Mesodermal cell (in vitro differentiated cells): ENCODE measurements around the gene PHKG1. TPM values are rescaled to one million over a fixed set of nuclear protein-coding genes. Genes with fewer than 3 reads are reported as not detected.
"Not testable (repeated sequence)": the region's sequence is repeated elsewhere in the genome, so short reads cannot be mapped to it uniquely, and the experiment has no call there.

Experiments used
- H3K27ac ChIP-seq: 2 replicates; pipeline ENCODE4 v1.7.0; 2013; ENCODE audit warnings: mild to moderate bottlenecking, low read depth, low read length, moderate library complexity; ENCODE audit not compliant: severe bottlenecking
- H3K36me3 ChIP-seq: 2 replicates; pipeline ENCODE4 v1.7.1; 2013; ENCODE audit warnings: mild to moderate bottlenecking, low read length, moderate library complexity; ENCODE audit not compliant: control insufficient read depth, insufficient read depth
- H3K4me1 ChIP-seq: one replicate; pipeline ENCODE4 v1.7.1; 2013; ENCODE audit warnings: mild to moderate bottlenecking, low read length; ENCODE audit not compliant: insufficient read depth, control insufficient read depth, poor library complexity, severe bottlenecking
- H3K4me3 ChIP-seq: 2 replicates; pipeline ENCODE4 v1.7.0; 2013; ENCODE audit warnings: low read length, control low read depth, mild to moderate bottlenecking; ENCODE audit not compliant: insufficient read depth, poor library complexity, severe bottlenecking; ENCODE audit errors: extremely low read depth
- H3K9me3 ChIP-seq: 2 replicates; pipeline ENCODE4 v1.7.1; 2013; ENCODE audit warnings: mild to moderate bottlenecking, low read length, moderate library complexity; ENCODE audit not compliant: control insufficient read depth
- WGBS, 2 experiments: methylation state at CpG; one replicate each; pipeline ENCODE4 v1.1.5; 2013; ENCODE audit warnings: missing lambda C conversion rate in 2 of 2; ENCODE audit not compliant: insufficient coverage in 2 of 2; 5-methylcytosine and 5-hydroxymethylcytosine counted together
- polyA plus RNA-seq, 2 experiments: library from polyadenylated mRNA; stranded (reverse); fragments of 50-300 nt; gene quantifications; one replicate each; pipeline ENCODE4 v1.2.3, GENCODE V29; 2013

The PHKG1 gene
- 0.66 TPM for polyA plus RNA-seq (2013, experiment 1 of 2)
- polyA plus RNA-seq (2013, experiment 2 of 2): not detected

DNA sequence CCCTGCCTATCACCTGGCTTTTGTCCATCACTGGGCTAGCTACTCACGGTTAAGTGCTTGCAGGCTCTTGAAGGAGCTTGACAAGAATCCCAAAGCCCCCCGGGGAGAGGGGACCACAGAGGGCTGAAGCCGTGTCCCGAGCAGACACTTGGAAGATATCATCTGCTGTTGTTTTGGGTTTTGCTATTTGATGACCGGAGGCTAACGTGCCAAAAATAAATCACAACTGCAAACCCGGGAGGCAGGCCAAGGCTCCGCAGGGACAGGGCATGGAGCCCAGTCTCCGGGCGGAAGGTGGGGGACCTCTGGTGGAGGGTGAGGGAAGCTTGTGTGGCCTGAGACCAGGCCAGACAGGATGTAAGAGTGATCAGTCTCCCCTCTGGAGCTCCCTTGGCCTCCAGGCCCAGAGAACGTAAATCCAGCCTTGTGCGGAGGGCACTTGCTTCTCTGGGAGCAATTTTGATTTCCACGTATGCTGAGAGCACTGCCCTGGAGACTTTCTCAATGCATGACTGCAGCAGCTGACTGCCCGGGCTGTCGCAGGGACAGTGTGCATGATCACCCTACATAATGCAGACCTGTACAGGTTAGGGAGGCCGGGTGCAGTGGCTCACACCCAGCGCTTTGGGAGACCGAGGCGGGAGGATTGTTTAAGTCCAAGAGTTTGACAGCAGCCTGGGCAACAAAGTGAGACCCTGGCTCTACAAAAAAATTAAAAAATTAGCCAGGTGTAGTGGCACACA, at the start of gene PHKG1:
PHKG1 (minus strand) TSS at position 164 of the 743 bp plus-strand sequence. CDS start 4,011 bp downstream, outside the sequence.
- H3K36me3 ChIP-seq: peaks cover 3% of the 10 kb centered on the region
- H3K4me3 ChIP-seq: no peak within 1 kb of the TSS
- WGBS, 2 experiments: 81 to 83% methylated on average over 17 of the region's 19 CpGs
- H3K4me1 ChIP-seq: no peaks in the 10 kb centered on the region
- no peak within 1 kb of the TSS for H3K27ac ChIP-seq
- no peaks in the 10 kb centered on the region for H3K9me3 ChIP-seq

DNA sequence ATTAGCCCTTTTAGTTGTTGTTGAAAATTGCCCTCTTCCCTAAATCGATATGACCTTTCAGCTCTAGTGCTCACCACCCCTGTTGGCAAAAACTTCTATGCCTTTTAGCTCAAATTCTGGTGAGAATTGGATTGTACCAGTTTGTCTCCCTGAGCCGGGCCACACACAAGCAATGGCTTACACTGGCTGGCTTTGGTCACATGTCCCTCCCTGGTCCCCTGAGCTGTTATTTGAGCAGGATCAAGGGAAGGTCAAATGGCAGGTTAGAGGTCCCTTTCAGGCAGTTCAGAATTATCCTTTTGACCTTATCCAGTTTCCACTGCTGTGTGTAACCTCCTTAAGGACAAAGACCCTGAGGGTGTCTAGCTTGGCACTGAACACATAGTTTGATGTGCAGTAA, 38.3 kb upstream of the PHKG1 start:
- not testable (repeated sequence) for H3K36me3 ChIP-seq, H3K4me1 ChIP-seq, H3K4me3 ChIP-seq, H3K27ac ChIP-seq
- peaks cover 44% of the 10 kb centered on the region for H3K9me3 ChIP-seq
- 60% methylated on average over 1 of the region's 2 CpGs; no CpG with 5 or more reads in 1 of the 2 experiments for WGBS, 2 experiments

GRCh38 chr7:56127241-56127975, 34.7 kb upstream of the PHKG1 start:
- Histone ChIP-seq H3K4me1 (no peaks in the 10 kb centered on the region), H3K36me3 (no peaks in the 10 kb centered on the region), H3K4me3 (no peak overlapping the region), H3K9me3 (peaks cover 38% of the 10 kb centered on the region), H3K27ac (no peak overlapping the region)
- 61% methylated on average over 2 of the region's 7 CpGs; no CpG with 5 or more reads in 1 of the 2 experiments for WGBS, 2 experiments

- Histone ChIP-seq H3K4me3 (no peak overlapping the region), H3K4me1 (no peaks in the 10 kb centered on the region), H3K27ac (no peak overlapping the region), H3K9me3 (peaks cover 44% of the 10 kb centered on the region), H3K36me3 (no peaks in the 10 kb centered on the region)
- WGBS, 2 experiments: 70 to 74% methylated on average over 5 of the region's 8 CpGs
Measured at GRCh38 chr7:56125831-56126230, 33.1 kb upstream of the PHKG1 start.

DNA sequence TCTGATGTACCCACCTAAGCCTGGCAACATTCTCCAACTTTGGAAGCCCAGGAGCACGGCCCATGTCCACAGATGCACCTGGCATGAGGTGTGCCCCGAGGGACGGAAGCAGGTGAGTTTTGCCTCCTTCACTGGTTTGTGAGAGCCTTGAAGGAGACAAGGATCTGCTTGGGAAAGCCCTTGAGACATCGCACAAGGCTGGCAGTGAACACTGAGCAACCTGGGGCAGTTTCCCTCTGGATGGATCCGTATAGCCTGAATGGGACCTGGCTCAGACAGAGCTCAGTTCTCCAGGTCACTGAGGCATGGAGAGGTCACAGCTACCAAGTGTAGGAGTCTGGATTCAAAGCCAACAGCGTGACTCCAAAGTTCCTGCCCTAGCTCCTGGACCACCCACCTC, 32.2 kb upstream of the PHKG1 start:
- 60 to 64% methylated on average over 4 of the region's 6 CpGs for WGBS, 2 experiments
- Histone ChIP-seq H3K4me1 (no peaks in the 10 kb centered on the region), H3K27ac (no peak overlapping the region), H3K36me3 (no peaks in the 10 kb centered on the region), H3K4me3 (no peak overlapping the region), H3K9me3 (peaks cover 38% of the 10 kb centered on the region)

DNA sequence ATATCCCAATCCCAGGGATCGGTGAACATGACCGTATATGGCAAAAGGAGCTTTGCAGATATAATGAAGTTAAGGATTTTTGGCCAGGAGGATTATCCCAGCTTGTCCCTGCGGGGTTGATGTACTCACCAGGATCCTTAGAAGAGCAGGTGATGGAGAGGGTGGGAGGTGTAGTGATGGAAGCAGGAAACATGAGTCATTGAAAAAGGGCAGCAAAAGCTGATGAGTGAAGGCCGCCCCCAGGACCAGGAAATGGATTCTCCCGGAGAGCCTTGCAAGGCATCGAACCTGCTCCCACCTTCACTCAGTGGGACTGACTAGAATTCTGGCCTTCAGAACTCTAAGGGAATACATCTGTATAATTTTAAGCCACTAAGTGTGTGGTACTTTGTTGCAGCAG, 28.7 kb upstream of the PHKG1 start:
- no peak overlapping the region for H3K27ac ChIP-seq
- no peak overlapping the region for H3K4me3 ChIP-seq
- H3K36me3 ChIP-seq: no peaks in the 10 kb centered on the region
- H3K4me1 ChIP-seq: no peaks in the 10 kb centered on the region
- 72 to 91% methylated on average over 2 to 6 of the region's 6 CpGs for WGBS, 2 experiments
- peaks cover 24% of the 10 kb centered on the region for H3K9me3 ChIP-seq

DNA sequence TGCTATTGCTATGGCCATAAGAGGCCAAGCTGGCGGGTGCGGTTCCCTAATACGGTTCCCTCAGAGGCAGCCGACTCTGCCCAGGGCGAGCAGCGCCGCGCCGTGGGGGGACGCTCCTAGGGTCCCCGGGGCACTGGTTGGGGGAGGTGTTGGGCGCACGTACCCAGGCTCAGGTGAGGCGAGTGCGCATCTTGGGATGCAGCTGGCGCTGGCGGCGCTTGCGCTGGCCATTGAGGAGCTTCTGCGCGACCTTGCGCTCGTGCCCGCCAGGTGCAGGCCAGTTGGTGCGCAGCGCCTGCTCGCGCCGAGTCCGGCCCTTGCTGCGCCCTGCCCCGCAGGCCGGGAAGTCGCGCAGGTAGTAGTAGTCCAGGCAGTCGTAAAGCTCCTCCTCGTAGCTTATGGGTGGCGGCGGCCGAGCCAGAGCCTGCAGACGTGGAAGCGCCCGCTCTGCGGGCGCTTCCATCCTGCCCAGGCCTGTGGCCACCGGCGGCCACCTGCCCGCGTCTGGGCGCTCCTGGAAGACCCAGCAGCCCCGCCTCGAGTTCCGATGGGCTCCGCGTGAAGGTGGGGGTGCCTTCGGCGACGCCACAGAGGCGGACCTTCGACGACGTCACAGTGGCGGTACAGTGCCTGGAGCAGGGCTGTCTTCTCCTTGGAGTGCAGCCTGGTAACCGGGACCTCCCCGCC, 23.2 kb upstream of the PHKG1 start, which contains the start of gene NUPR2:
NUPR2 (minus strand) TSS at position 566 of the 687 bp plus-strand sequence; CDS start at position 463, 103 bp downstream.
- Histone ChIP-seq H3K4me3 (no peak within 1 kb of the TSS), H3K36me3 (no peaks in the 10 kb centered on the region), H3K4me1 (no peaks in the 10 kb centered on the region), H3K9me3 (peaks cover 7% of the 10 kb centered on the region), H3K27ac (no peak within 1 kb of the TSS)
- 92 to 95% methylated on average over 47 to 63 of the region's 65 CpGs for WGBS, 2 experiments

DNA sequence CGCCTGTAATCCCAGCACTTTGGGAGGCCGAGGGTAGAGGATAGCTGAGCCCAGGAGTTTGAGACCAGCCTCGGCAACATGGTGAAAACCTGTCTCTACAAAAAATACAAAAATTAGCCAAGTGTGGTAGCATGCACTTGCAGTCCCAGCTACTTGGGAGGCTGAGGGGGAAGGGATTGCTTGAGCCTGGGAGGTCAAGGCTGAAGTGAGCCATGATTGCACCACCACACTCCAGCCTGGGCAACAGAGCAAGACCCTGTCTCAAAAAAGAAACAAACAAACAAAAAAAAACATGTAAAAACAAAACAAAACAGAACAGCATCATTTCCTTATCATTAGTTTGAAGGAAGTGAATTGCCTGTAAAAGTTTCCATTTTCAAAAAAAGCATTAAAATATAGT, 19.5 kb upstream of the PHKG1 start:
- H3K4me1 ChIP-seq, H3K27ac ChIP-seq, H3K36me3 ChIP-seq, H3K4me3 ChIP-seq: not testable (repeated sequence)
- peaks cover 12% of the 10 kb centered on the region for H3K9me3 ChIP-seq
- WGBS, 2 experiments: 65 to 72% methylated on average over 2 to 3 of the region's 3 CpGs

- Histone ChIP-seq H3K27ac (no peak overlapping the region), H3K4me1 (no peaks in the 10 kb centered on the region), H3K9me3 (peaks cover 17% of the 10 kb centered on the region), H3K4me3 (no peak overlapping the region), H3K36me3 (no peaks in the 10 kb centered on the region)
- WGBS, 2 experiments: 67 to 78% methylated on average over 1 of the region's 1 CpG
Measured at GRCh38 chr7:56110611-56111010, 17.9 kb upstream of the PHKG1 start.

DNA sequence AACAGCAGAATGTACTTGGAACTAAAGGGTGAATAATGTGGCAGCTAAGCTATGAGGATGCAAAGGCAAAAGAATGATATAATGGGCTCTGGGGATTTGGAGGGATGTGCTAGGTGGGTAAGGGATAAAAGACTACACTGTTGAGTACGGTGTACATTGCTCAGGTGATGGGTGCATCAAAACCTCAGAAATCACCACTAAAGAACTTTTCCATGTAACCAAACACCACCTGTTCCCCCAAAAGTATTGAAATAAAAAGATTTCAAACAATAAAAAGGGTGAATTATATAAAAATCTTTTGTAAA, 15.2 kb upstream of the PHKG1 start:
- no peaks in the 10 kb centered on the region for H3K4me1 ChIP-seq
- peaks cover 18% of the 10 kb centered on the region for H3K36me3 ChIP-seq
- H3K9me3 ChIP-seq: peaks cover 10% of the 10 kb centered on the region
- H3K27ac ChIP-seq: no peak overlapping the region
- no peak overlapping the region for H3K4me3 ChIP-seq
- no CpG with 5 or more reads among the region's 1 CpG for WGBS, 2 experiments
